Activated naive CD8-positive, alpha-beta T cell treated with anti-CD3 and anti-CD28 coated beads for 36 hours (primary cell): ENCODE measurements around the gene BPIFB2. TPM values are rescaled to one million over a fixed set of nuclear protein-coding genes. Genes with fewer than 3 reads are reported as not detected.

Source experiments
- DNase-seq: peaks from one replicate; pipeline ENCODE4 v3.0.0; 2021
- H3K27ac Mint-ChIP-seq: one replicate; pipeline ENCODE4 v1.8.0; 2022; ENCODE audit warnings: mild to moderate bottlenecking, moderate library complexity, mixed read lengths
- H3K27me3 Mint-ChIP-seq: one replicate; pipeline ENCODE4 v1.8.0; 2022; ENCODE audit warnings: mild to moderate bottlenecking, mixed read lengths
- H3K36me3 Mint-ChIP-seq: one replicate; pipeline ENCODE4 v1.8.0; 2021; ENCODE audit warnings: mild to moderate bottlenecking, mixed read lengths
- H3K4me1 Mint-ChIP-seq: one replicate; pipeline ENCODE4 v1.8.0; 2021; ENCODE audit warnings: mixed read lengths
- H3K4me3 Mint-ChIP-seq: one replicate; pipeline ENCODE4 v1.8.0; 2022; ENCODE audit warnings: mild to moderate bottlenecking, moderate library complexity, mixed read lengths
- H3K9me3 Mint-ChIP-seq: one replicate; pipeline ENCODE4 v1.8.0; 2022; ENCODE audit warnings: mixed read lengths
- total RNA-seq, 2 experiments: library from RNA; stranded (reverse); gene quantifications; one replicate each; pipeline ENCODE4 v1.2.3, GENCODE V29; 2021

BPIFB2 gene
- total RNA-seq, 2 experiments from 2014 or later: not detected

- no peak overlapping the region for H3K27ac Mint-ChIP-seq
These were observed 8.4 kb downstream of the BPIFB2 start for GRCh38 chr20:33015700-33016580.

GRCh38 chr20:33016581-33017109 lies 9.1 kb downstream of the BPIFB2 start:
- H3K27ac Mint-ChIP-seq: no peak overlapping the region
- no peaks in the 10 kb centered on the region for H3K9me3 Mint-ChIP-seq
- H3K36me3 Mint-ChIP-seq: no peaks in the 10 kb centered on the region
- H3K4me3 Mint-ChIP-seq: no peak overlapping the region
- peaks cover 6% of the 10 kb centered on the region for H3K4me1 Mint-ChIP-seq
- DNase-seq: no peak
- no peaks in the 10 kb centered on the region for H3K27me3 Mint-ChIP-seq

More at GRCh38 chr20:33015700-33016580, 8.4 kb downstream of the BPIFB2 start:
- no peak for DNase-seq
- Mint-ChIP-seq H3K9me3 (no peaks in the 10 kb centered on the region), H3K4me3 (no peak overlapping the region), H3K36me3 (no peaks in the 10 kb centered on the region), H3K27me3 (no peaks in the 10 kb centered on the region), H3K4me1 (peaks cover 6% of the 10 kb centered on the region)

- no peaks in the 10 kb centered on the region for H3K36me3 Mint-ChIP-seq
- no peak for DNase-seq
These were observed 10.0 kb downstream of the BPIFB2 start for GRCh38 chr20:33017542-33017941.

GRCh38 chr20:33018169-33018931 lies 10.8 kb downstream of the BPIFB2 start:
- no peaks in the 10 kb centered on the region for H3K9me3 Mint-ChIP-seq
- no peak overlapping the region for H3K27ac Mint-ChIP-seq
- no peak for DNase-seq
- H3K36me3 Mint-ChIP-seq: no peaks in the 10 kb centered on the region
- no peak overlapping the region for H3K4me3 Mint-ChIP-seq
- no peaks in the 10 kb centered on the region for H3K27me3 Mint-ChIP-seq
- peaks cover 6% of the 10 kb centered on the region for H3K4me1 Mint-ChIP-seq

More at GRCh38 chr20:33017542-33017941, 10.0 kb downstream of the BPIFB2 start:
- H3K27ac Mint-ChIP-seq: no peak overlapping the region
- H3K4me3 Mint-ChIP-seq: no peak overlapping the region
- H3K4me1 Mint-ChIP-seq: peaks cover 6% of the 10 kb centered on the region
- H3K9me3 Mint-ChIP-seq: no peaks in the 10 kb centered on the region
- no peaks in the 10 kb centered on the region for H3K27me3 Mint-ChIP-seq

DNA sequence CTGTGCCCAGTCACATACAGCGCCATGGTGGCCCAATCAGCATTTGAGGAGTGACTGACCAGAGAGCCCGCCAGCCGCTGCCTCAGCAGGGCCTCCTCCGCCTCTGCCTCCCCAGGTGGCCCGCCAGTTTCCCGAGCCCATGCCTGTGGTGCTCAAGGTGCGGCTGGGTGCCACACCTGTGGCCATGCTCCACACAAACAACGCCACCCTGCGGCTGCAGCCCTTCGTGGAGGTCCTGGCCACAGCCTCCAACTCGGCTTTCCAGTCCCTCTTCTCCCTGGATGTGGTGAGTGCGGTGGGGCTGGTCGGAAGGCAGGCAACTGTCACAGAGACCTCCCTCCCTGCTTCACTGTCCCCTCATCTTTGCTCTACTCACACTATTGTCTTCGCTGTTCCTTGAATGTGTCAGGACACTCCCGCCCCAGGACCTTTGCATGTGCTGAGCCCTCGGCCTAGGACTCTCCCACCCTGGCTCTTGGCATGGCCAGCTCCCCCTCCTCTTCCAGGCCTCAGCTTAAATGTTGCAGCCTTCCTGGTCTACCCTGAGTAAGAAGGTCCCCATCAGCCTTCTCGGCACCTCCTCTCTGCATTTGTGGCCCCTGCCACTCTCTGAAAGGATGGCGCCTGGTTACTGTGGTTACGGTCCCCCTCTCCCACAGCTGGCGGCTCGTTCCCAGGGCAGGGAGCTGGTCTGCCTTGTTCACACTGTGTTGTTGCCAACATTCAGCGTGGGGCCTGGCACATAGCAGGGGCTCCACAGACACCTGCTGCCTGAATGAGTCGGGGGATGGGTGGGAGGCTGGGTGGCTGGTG lies 12.2 kb downstream of the BPIFB2 start:
- peaks cover 6% of the 10 kb centered on the region for H3K4me1 Mint-ChIP-seq
- no peak for DNase-seq
- H3K27ac Mint-ChIP-seq: no peak overlapping the region

GRCh38 chr20:33020278-33021161 lies 13.0 kb downstream of the BPIFB2 start:
- DNase-seq: no peak
- H3K27ac Mint-ChIP-seq: no peak overlapping the region
- H3K4me3 Mint-ChIP-seq: no peak overlapping the region
- no peaks in the 10 kb centered on the region for H3K9me3 Mint-ChIP-seq
- no peaks in the 10 kb centered on the region for H3K27me3 Mint-ChIP-seq
- H3K4me1 Mint-ChIP-seq: peaks cover 6% of the 10 kb centered on the region
- H3K36me3 Mint-ChIP-seq: no peaks in the 10 kb centered on the region

More for the DNA sequence above, 12.2 kb downstream of the BPIFB2 start:
- no peaks in the 10 kb centered on the region for H3K36me3 Mint-ChIP-seq
- H3K9me3 Mint-ChIP-seq: no peaks in the 10 kb centered on the region
- no peak overlapping the region for H3K4me3 Mint-ChIP-seq
- no peaks in the 10 kb centered on the region for H3K27me3 Mint-ChIP-seq

DNA sequence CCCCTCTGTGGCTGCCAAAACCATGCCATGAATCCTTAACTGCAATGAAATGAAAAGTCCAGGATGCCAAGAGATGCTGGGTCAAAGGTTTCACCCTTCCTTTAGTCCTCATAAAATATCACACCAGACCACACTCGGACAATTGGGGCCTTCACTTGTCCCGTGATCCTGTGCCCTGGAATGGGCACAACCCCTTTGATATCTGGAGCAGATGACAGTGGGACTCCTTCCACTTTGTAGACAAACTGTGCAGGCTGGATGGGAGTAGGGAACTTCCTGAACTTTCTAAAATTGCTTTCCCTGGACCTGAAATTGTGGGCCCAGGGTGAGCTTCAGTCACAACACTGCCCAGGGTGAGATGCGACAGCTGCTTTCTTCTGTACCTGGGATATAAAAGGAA lies 14.4 kb downstream of the BPIFB2 start:
- H3K4me3 Mint-ChIP-seq: no peak overlapping the region
- no peaks in the 10 kb centered on the region for H3K36me3 Mint-ChIP-seq
- H3K4me1 Mint-ChIP-seq: no peaks in the 10 kb centered on the region
- no peak for DNase-seq
- H3K27me3 Mint-ChIP-seq: no peaks in the 10 kb centered on the region
- H3K27ac Mint-ChIP-seq: no peak overlapping the region
- H3K9me3 Mint-ChIP-seq: no peaks in the 10 kb centered on the region

GRCh38 chr20:33022289-33022688 lies 14.8 kb downstream of the BPIFB2 start:
- H3K27ac Mint-ChIP-seq: no peak overlapping the region
- no peaks in the 10 kb centered on the region for H3K36me3 Mint-ChIP-seq
- no peak overlapping the region for H3K4me3 Mint-ChIP-seq
- DNase-seq: no peak
- no peaks in the 10 kb centered on the region for H3K9me3 Mint-ChIP-seq
- H3K4me1 Mint-ChIP-seq: no peaks in the 10 kb centered on the region
- H3K27me3 Mint-ChIP-seq: no peaks in the 10 kb centered on the region

DNA sequence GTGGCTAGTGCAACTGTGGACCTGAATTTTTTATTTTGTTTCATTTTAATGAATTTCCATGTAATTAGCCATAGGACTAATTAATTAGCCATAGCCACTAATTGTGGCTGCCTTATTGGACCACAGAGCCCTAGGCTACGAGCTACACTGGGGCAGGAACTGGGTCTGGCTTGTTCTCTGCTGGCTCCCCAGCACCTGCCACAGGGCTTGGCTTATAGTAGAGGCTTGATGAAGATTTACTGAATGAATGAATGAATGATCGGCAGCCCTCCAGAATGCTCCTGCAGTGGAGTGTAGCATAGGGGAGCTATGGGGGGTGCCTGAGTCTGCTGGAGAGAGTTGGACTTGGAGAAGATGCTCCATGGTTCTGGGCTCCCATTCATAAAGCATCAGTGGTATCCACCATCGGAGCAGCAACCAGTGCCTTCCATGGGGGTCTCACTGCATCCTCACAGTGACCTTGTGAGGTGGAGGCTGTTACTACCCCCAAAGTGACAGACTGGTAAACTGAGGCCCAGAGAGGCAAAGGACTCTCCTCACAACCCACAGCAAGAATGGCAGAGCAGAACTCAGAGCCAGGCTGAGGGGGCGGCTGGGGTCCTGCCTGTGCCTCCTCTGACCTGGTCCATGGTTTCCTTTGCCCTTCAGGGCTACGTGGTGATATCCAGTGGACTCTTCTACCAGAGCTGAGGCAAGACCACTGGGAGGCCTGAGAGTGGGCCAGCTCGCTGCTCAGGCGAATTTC lies 15.4 kb downstream of the BPIFB2 start:
- no peak for DNase-seq
- Mint-ChIP-seq H3K27ac (no peak overlapping the region), H3K9me3 (no peaks in the 10 kb centered on the region), H3K4me3 (no peak overlapping the region), H3K36me3 (no peaks in the 10 kb centered on the region), H3K4me1 (no peaks in the 10 kb centered on the region), H3K27me3 (no peaks in the 10 kb centered on the region)

DNA sequence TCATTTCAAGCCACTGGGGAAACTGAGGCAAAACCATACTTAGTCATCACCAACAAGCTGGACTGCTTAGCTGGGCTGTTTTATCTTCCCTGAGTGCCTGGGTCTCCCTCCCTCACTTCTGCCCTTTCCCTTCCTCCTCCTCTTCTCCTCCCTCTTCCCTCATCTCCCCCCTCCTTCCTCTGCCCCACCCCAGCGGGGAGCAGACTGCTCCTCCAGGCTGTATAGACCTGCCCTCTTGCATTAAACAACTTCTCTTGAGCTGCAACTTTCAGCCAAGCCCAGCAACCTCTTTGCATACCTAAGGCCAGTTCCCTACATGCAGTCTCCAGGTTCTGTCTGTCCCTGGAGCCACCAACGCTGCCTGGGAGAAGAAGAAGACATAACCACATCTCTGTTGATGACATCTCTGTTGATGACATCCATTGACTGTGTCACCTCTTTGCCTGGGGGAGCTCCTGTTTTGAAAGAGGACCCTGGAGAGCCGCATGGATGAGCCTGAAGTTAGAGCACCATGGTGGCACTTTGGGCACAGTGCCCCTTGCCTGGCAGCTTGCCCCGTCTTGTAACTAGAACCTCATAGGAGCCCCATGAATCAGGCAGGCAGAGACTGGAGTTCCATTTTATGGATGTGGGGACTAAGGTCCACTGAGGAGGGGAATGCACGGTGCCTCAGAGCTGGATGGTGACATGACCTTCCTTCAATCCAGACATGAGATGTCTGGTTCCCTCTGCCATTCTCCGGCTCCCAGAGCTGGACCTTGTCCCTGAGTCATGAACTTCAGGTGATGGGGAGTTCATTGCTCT lies 16.1 kb downstream of the BPIFB2 start:
- no peak for DNase-seq
- Mint-ChIP-seq H3K4me3 (no peak overlapping the region), H3K4me1 (no peaks in the 10 kb centered on the region), H3K27me3 (no peaks in the 10 kb centered on the region), H3K9me3 (no peaks in the 10 kb centered on the region), H3K36me3 (no peaks in the 10 kb centered on the region), H3K27ac (no peak overlapping the region)

DNA sequence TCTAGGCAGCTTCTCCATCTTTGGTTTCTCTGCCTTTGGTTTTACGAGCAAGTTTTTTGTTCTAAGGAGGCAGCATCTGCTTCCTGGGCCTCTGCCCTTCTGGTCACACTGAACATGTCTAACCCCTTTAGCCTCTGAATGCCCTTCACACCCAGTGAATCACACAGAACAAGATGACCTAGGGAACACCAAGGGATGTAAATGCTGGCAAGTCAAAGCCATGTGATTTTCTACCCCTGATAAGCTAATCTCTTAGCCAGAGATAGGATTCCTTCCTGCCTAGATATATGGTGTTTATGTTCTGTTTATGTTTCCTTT lies 16.7 kb downstream of the BPIFB2 start:
- no peak for DNase-seq
- Mint-ChIP-seq H3K9me3 (no peaks in the 10 kb centered on the region), H3K36me3 (no peaks in the 10 kb centered on the region), H3K4me1 (no peaks in the 10 kb centered on the region), H3K27me3 (no peaks in the 10 kb centered on the region), H3K4me3 (no peak overlapping the region), H3K27ac (no peak overlapping the region)

GRCh38 chr20:33024609-33025317 lies 17.3 kb downstream of the BPIFB2 start:
- Mint-ChIP-seq H3K4me3 (no peak overlapping the region), H3K4me1 (no peaks in the 10 kb centered on the region), H3K27me3 (no peaks in the 10 kb centered on the region), H3K27ac (no peak overlapping the region), H3K36me3 (no peaks in the 10 kb centered on the region), H3K9me3 (no peaks in the 10 kb centered on the region)
- no peak for DNase-seq
